GM12878 (cell line): ENCODE results near the gene CAPN1. TPM values are rescaled to one million over a fixed set of nuclear protein-coding genes. Genes with fewer than 3 reads are reported as not detected.

ENCODE experiments used
- ATAC-seq: fragments of 200-7000 bp; cut with Tn5 transposase; 3 replicates; pipeline ENCODE4 v1.9.1; 2020; ENCODE audit warnings: mild to moderate bottlenecking, moderate library complexity
- BruUV-seq: library from RNA; stranded (reverse); fragments of 400-500 nt; replicated peaks from 2 replicates; lab custom pipeline; 2021; lab: Mats Ljungman, UMichigan
- CTCF ChIA-PET: fragments of 300-600 bp; sonication (Branson Sonifier 250); formaldehyde crosslinking; extraction: SDS; loops from one replicate; lab custom pipeline; 2021; ENCODE audit warnings: inconsistent platforms; lab: Yijun Ruan, JAX
- POLR2A ChIA-PET: fragments of 350-600 bp; formaldehyde crosslinking; extraction: SDS; loops from one replicate; lab custom pipeline; 2021; ENCODE audit warnings: inconsistent platforms; lab: Charles Lee
- RAD21 ChIA-PET: fragments of 300-600 bp; sonication (Branson Sonifier 250); formaldehyde crosslinking; loops from one replicate; lab custom pipeline; 2023; ENCODE audit warnings: antibody characterized with exemption; ENCODE audit not compliant: unreplicated experiment; lab: Charles Lee
- SMC1A ChIA-PET: fragments of 300-600 bp; sonication (Branson Sonifier 250); formaldehyde crosslinking; loops from one replicate; lab custom pipeline; 2023; ENCODE audit not compliant: unreplicated experiment, uncharacterized antibody; lab: Charles Lee
- DNase-seq: peaks from one replicate; pipeline ENCODE4 v3.0.0-alpha.2; 2011; ENCODE audit warnings: low read depth, low spot score
- FAIRE-seq: peaks from 3 replicates; lab custom pipeline; 2011; peaks lifted over from hg19 to GRCh38; lab: Jason Lieb, UNC
- H2AFZ ChIP-seq: 2 replicates; pipeline ENCODE4 v1.6.0; 2011; ENCODE audit warnings: low read depth, low read length, control low read depth; ENCODE audit not compliant: control insufficient read depth
- H3K27ac ChIP-seq: 2 replicates; pipeline ENCODE4 v1.5.1; 2011; ENCODE audit warnings: control low read depth; ENCODE audit not compliant: control insufficient read depth, insufficient read depth
- H3K27me3 ChIP-seq, 2 experiments: replicated peaks in 1 of 2; 2 replicates each; pipeline versions ENCODE4 v1.6.0 to v1.6.1; 2011; ENCODE audit warnings: low read length in 1 of 2; ENCODE audit not compliant: control insufficient read depth in 2 of 2, insufficient read depth in 2 of 2
- H3K36me3 ChIP-seq, 2 experiments: 2 replicates each; pipeline ENCODE4 v1.5.1; 2011; ENCODE audit warnings: low read length in 1 of 2; ENCODE audit not compliant: control insufficient read depth in 2 of 2, insufficient read depth in 2 of 2
- H3K4me1 ChIP-seq: 2 replicates; pipeline ENCODE4 v1.6.1; 2011; ENCODE audit warnings: mild to moderate bottlenecking, low read length, moderate library complexity, mixed read lengths; ENCODE audit not compliant: control insufficient read depth, insufficient read depth
- H3K4me2 ChIP-seq: 2 replicates; pipeline ENCODE4 v1.6.0; 2011; ENCODE audit warnings: control low read depth; ENCODE audit not compliant: control insufficient read depth, insufficient read depth
- H3K4me3 ChIP-seq: fragments of 200-600 bp; sonication (generic); 2 replicates; pipeline ENCODE4 v1.5.1; 2016
- H3K79me2 ChIP-seq: 2 replicates; pipeline ENCODE4 v1.6.0; 2011; ENCODE audit warnings: low read length; ENCODE audit not compliant: control insufficient read depth, insufficient read depth
- H3K9ac ChIP-seq: 2 replicates; pipeline ENCODE4 v1.8.0; 2011; ENCODE audit warnings: low read length, control low read depth, mixed read lengths; ENCODE audit not compliant: control insufficient read depth, insufficient read depth
- H3K9me3 ChIP-seq: replicated peaks from 3 replicates; pipeline ENCODE4 v1.5.1; 2011; ENCODE audit warnings: mild to moderate bottlenecking, low read length; ENCODE audit not compliant: control insufficient read depth, insufficient read depth
- H4K20me1 ChIP-seq: 2 replicates; pipeline ENCODE4 v1.6.0; 2011; ENCODE audit not compliant: control insufficient read depth, insufficient read depth
- CHD1 ChIP-seq: IDR thresholded peaks from 2 replicates; pipeline ENCODE4 v1.6.1; 2012; ENCODE audit warnings: low read depth, low read length, improper control_type of control experiment
- CREM ChIP-seq: IDR thresholded peaks from 2 replicates; pipeline ENCODE4 v1.6.1; 2014; ENCODE audit warnings: antibody characterized with exemption, low read depth
- CUX1 ChIP-seq: IDR thresholded peaks from 2 replicates; pipeline ENCODE4 v1.6.1; 2012; ENCODE audit warnings: improper control_type of control experiment, low read depth, low read length; ENCODE audit not compliant: insufficient replicate concordance
- EED ChIP-seq: sonication (generic); IDR thresholded peaks from 2 replicates; pipeline ENCODE4 v1.6.1; 2016; ENCODE audit warnings: antibody characterized with exemption, low read depth
- EP300 ChIP-seq, 2 experiments: fragments of 150-350 bp in 1 of 2; IDR thresholded peaks; 2 replicates each; pipeline ENCODE4 v1.6.1; 2011 to 2012; ENCODE audit warnings: low read depth in 2 of 2, low read length in 2 of 2, borderline replicate concordance in 1 of 2, improper control_type of control experiment in 1 of 2, inconsistent platforms in 1 of 2; ENCODE audit not compliant: control insufficient read depth in 1 of 2
- FOXM1 ChIP-seq: IDR thresholded peaks from 2 replicates; pipeline ENCODE4 v1.6.1; 2012; ENCODE audit warnings: low read depth, mild to moderate bottlenecking, inconsistent platforms, low read length, moderate library complexity
- IRF3 ChIP-seq: fragments of 450-650 bp; IDR thresholded peaks from 2 replicates; pipeline ENCODE4 v1.6.1; 2014; ENCODE audit warnings: mild to moderate bottlenecking
- MEF2B ChIP-seq: fragments of 450-650 bp; IDR thresholded peaks from 2 replicates; pipeline ENCODE4 v1.6.1; 2018; ENCODE audit warnings: mild to moderate bottlenecking, moderate library complexity; ENCODE audit not compliant: partially characterized antibody, poor library complexity, severe bottlenecking
- NKRF ChIP-seq: fragments of 450-650 bp; conservative IDR thresholded peaks from 2 replicates; pipeline ENCODE4 v1.6.1; 2017; ENCODE audit warnings: mild to moderate bottlenecking, moderate library complexity
- PML ChIP-seq: IDR thresholded peaks from 2 replicates; pipeline ENCODE4 v1.6.1; 2012; ENCODE audit warnings: low read length, inconsistent platforms
- POLR2AphosphoS5 ChIP-seq: IDR thresholded peaks from 2 replicates; pipeline ENCODE4 v1.6.1; 2011; ENCODE audit warnings: mild to moderate bottlenecking, low read length, inconsistent platforms
- RAD21 ChIP-seq: IDR thresholded peaks from 2 replicates; pipeline ENCODE4 v1.6.1; 2011; ENCODE audit warnings: mild to moderate bottlenecking, low read depth, low read length, moderate library complexity; ENCODE audit not compliant: insufficient read depth
- RFX5 ChIP-seq: IDR thresholded peaks from 2 replicates; pipeline ENCODE4 v1.6.1; 2011; ENCODE audit warnings: low read depth, low read length, improper control_type of control experiment
- SIN3A ChIP-seq: IDR thresholded peaks from 2 replicates; pipeline ENCODE4 v1.6.1; 2012; ENCODE audit warnings: low read depth, low read length, improper control_type of control experiment
- SRF ChIP-seq, 2 experiments: IDR thresholded peaks; 2 replicates each; pipeline ENCODE4 v1.6.1; 2011; ENCODE audit warnings: low read depth in 2 of 2, low read length in 2 of 2, mild to moderate bottlenecking in 1 of 2, moderate library complexity in 1 of 2
- YY1 ChIP-seq: IDR thresholded peaks from 2 replicates; pipeline ENCODE4 v1.6.1; 2011; ENCODE audit warnings: low read depth, mild to moderate bottlenecking, low read length
- ZNF274 ChIP-seq: IDR thresholded peaks from one replicate; pipeline ENCODE4 v1.8.0; 2011; ENCODE audit not compliant: insufficient read length, insufficient read depth
- ZZZ3 ChIP-seq: IDR thresholded peaks from 2 replicates; pipeline ENCODE4 v1.6.1; 2011; ENCODE audit warnings: low read depth; ENCODE audit not compliant: control insufficient read depth, insufficient read length
- WGBS: methylation state at CpG from one replicate; pipeline ENCODE4 v1.1.6; 2016; ENCODE audit warnings: low lambda C conversion rate; ENCODE audit not compliant: insufficient replicate concordance, insufficient coverage; ENCODE audit errors: missing lambda C conversion rate; 5-methylcytosine and 5-hydroxymethylcytosine counted together
- in situ Hi-C: fragments of 300-500 bp; cut with MboI; formaldehyde crosslinking; loops from 9 replicates; pipeline ENCODE4 v1.14.3; 2018; ENCODE audit warnings: mixed read lengths
- intact Hi-C: fragments of 100-400 bp; cut with micrococcal nuclease; formaldehyde crosslinking; loops from one replicate; pipeline ENCODE4 v1.14.2; 2022; ENCODE audit not compliant: unreplicated experiment
- polyA plus RNA-seq, 11 experiments: library from polyadenylated mRNA; depleted of rRNA in 4 of 11; unstranded in 6 of 11; stranded (reverse) in 5 of 11; fragments of >200 nt; fragmentation: Nextera tagmentation in 4 of 11; fragmentation: Illumina TruSeq in 1 of 11; extraction: Ambion mirVana in 4 of 11; extraction: Trizol in 1 of 11; gene quantifications; 1 replicate in 1 of 11; 2 replicates in 10 of 11; pipeline versions ENCODE4 v1.2.1 to v1.2.3, GENCODE V29; 2011 to 2016; ENCODE audit warnings: inconsistent platforms in 2 of 11, missing spikeins in 2 of 11, low read depth in 1 of 11
- total RNA-seq, 4 experiments: library from RNA; depleted of rRNA in 3 of 4; stranded (reverse); fragments of >200 nt in 3 of 4; fragmentation: Illumina TruSeq in 1 of 4; extraction: Trizol in 1 of 4; gene quantifications; 2 replicates each; pipeline versions ENCODE4 v1.2.1 to v1.2.3, GENCODE V29; 2013 to 2021

Gene CAPN1
- total and polyA plus RNA-seq, 10 of the 15 experiments (the other 5 are each of a cell fraction or from before 2014, with no cell fraction given), result 2.2 to 167 (median 77.3) TPM

- no TSS peak for BruUV-seq
- H3K4me3 ChIP-seq, result no peak overlapping the region
- peaks cover 6 to 12% of the 10 kb centered on the region in 2 experiments; a peak in 3 of 4 replicates for H3K36me3 ChIP-seq
- no peak for FAIRE-seq
- SMC1A ChIA-PET, result no interaction called here
- H4K20me1 ChIP-seq, result no peaks in the 10 kb centered on the region
- 77% methylated on average over 9 of the region's 9 CpGs for WGBS
- no peaks in the 10 kb centered on the region for H3K9me3 ChIP-seq
- in situ Hi-C loops, result no loop called here
- POLR2A ChIA-PET, result no interaction called here
- no peak overlapping the region for H2AFZ ChIP-seq
- H3K4me1 ChIP-seq, result peaks cover 6% of the 10 kb centered on the region; the same call in 1 of the 2 replicates
- H3K9ac ChIP-seq, result no peak overlapping the region
- H3K27me3 ChIP-seq, result no peaks in the 10 kb centered on the region
- no peak overlapping the region for H3K4me2 ChIP-seq
- CTCF ChIA-PET, result no interaction called here
- no peak for ATAC-seq
- H3K27ac ChIP-seq, result no peak overlapping the region
- DNase-seq, result no peak
- RAD21 ChIA-PET, result no interaction called here
- intact Hi-C loops, result no loop called here
- peaks cover 20% of the 10 kb centered on the region for H3K79me2 ChIP-seq
- TF ChIP-seq EED (no peak), EP300 (IDR thresholded peaks at IDR 0.05; ENCODE audit: borderline replicate concordance in 1 of 2, control insufficient read depth in 1 of 2, low read depth in 2 of 2, low read length in 2 of 2) (no peak), FOXM1 (no peak), RAD21 (no peak), ZNF274 (no peak), SIN3A (no peak), CHD1 (no peak), ZZZ3 (no peak), IRF3 (no peak), SRF (IDR thresholded peaks at IDR 0.05; ENCODE audit: low read depth in 2 of 2, low read length in 2 of 2) (no peak), RFX5 (no peak), MEF2B (no peak), PML (no peak), NKRF (no peak), YY1 (no peak), CREM (no peak), CUX1 (no peak), POLR2AphosphoS5 (no peak)
Measured at GRCh38 chr11:65186701-65187100, 5.0 kb downstream of the CAPN1 start.
